Measurements from ENCODE around the gene AUNIP.

Gene AUNIP

GRCh38 chr1:25798666-25799351, 60.4 kb downstream of the AUNIP start:
- Histone ChIP-seq H3K9me3 (ENCODE audit: low read length) (no peaks in the 10 kb centered on the region), H3K27me3 (ENCODE audit: insufficient read depth, low read length) (no peaks in the 10 kb centered on the region), H3K36me3 (ENCODE audit: insufficient read depth, low read length) (no peaks in the 10 kb centered on the region), H3K9me2 (ENCODE audit: low read depth, low read length) (no peaks in the 10 kb centered on the region), H3K27ac (ENCODE audit: low read depth, low read length, poor library complexity, severe bottlenecking) (no peak overlapping the region), H2AFZ (ENCODE audit: low read length) (no peak overlapping the region), H3F3A (ENCODE audit: insufficient read depth, low read length) (no peaks in the 10 kb centered on the region), H4K20me1 (ENCODE audit: insufficient read depth, low read length) (no peaks in the 10 kb centered on the region), H3K9ac (ENCODE audit: low read length) (no peak overlapping the region), H3K4me3 (ENCODE audit: low read depth, low read length, poor library complexity, severe bottlenecking) (no peak overlapping the region), H3K4me2 (ENCODE audit: low read length) (no peak overlapping the region), H3K79me2 (ENCODE audit: insufficient read depth, low read length) (no peaks in the 10 kb centered on the region), H3K4me1 (ENCODE audit: insufficient read depth, low read length, severe bottlenecking) (peaks cover 34% of the 10 kb centered on the region)
- TF ChIP-seq CTCF (IDR thresholded peaks at IDR 0.05; ENCODE audit: low read length), result no peak
- no peak for TF ChIP-seq EZH2 (IDR thresholded peaks at IDR 0.05; ENCODE audit: borderline replicate concordance, low read length)

GRCh38 chr1:25797939-25798338, 61.3 kb downstream of the AUNIP start:
- no peak overlapping the region for H2AFZ ChIP-seq (ENCODE audit: low read length)
- no peaks in the 10 kb centered on the region for H3K27me3 ChIP-seq (ENCODE audit: insufficient read depth, low read length)
- H3F3A ChIP-seq (ENCODE audit: insufficient read depth, low read length), result no peaks in the 10 kb centered on the region
- no peaks in the 10 kb centered on the region for H3K36me3 ChIP-seq (ENCODE audit: insufficient read depth, low read length)
- H3K4me2 ChIP-seq (ENCODE audit: low read length), result no peak overlapping the region
- H3K79me2 ChIP-seq (ENCODE audit: insufficient read depth, low read length), result no peaks in the 10 kb centered on the region
- no peak for TF ChIP-seq EZH2 (IDR thresholded peaks at IDR 0.05; ENCODE audit: borderline replicate concordance, low read length)
- TF ChIP-seq CTCF (IDR thresholded peaks at IDR 0.05; ENCODE audit: low read length), result peak; percentile 49; the same call in 1 of the 2 replicates
- peaks cover 28% of the 10 kb centered on the region for H3K4me1 ChIP-seq (ENCODE audit: insufficient read depth, low read length, severe bottlenecking)
- no peak overlapping the region for H3K9ac ChIP-seq (ENCODE audit: low read length)
- no peaks in the 10 kb centered on the region for H3K9me2 ChIP-seq (ENCODE audit: low read depth, low read length)
- no peaks in the 10 kb centered on the region for H4K20me1 ChIP-seq (ENCODE audit: insufficient read depth, low read length)
- no peak overlapping the region for H3K27ac ChIP-seq (ENCODE audit: low read depth, low read length, poor library complexity, severe bottlenecking)
- H3K9me3 ChIP-seq (ENCODE audit: low read length), result no peaks in the 10 kb centered on the region
- no peak overlapping the region for H3K4me3 ChIP-seq (ENCODE audit: low read depth, low read length, poor library complexity, severe bottlenecking)

- Histone ChIP-seq H2AFZ (ENCODE audit: low read length) (no peak overlapping the region), H3K9me2 (ENCODE audit: low read depth, low read length) (no peaks in the 10 kb centered on the region), H3K4me3 (ENCODE audit: low read depth, low read length, poor library complexity, severe bottlenecking) (no peak overlapping the region), H3K79me2 (ENCODE audit: insufficient read depth, low read length) (no peaks in the 10 kb centered on the region), H3K27me3 (ENCODE audit: insufficient read depth, low read length) (no peaks in the 10 kb centered on the region), H3K4me2 (ENCODE audit: low read length) (peak overlapping the region; percentile 6; the same call in 1 of the 2 replicates), H3K27ac (ENCODE audit: low read depth, low read length, poor library complexity, severe bottlenecking) (no peak overlapping the region), H3K36me3 (ENCODE audit: insufficient read depth, low read length) (no peaks in the 10 kb centered on the region), H4K20me1 (ENCODE audit: insufficient read depth, low read length) (no peaks in the 10 kb centered on the region), H3K9me3 (ENCODE audit: low read length) (no peaks in the 10 kb centered on the region), H3K9ac (ENCODE audit: low read length) (no peak overlapping the region), H3K4me1 (ENCODE audit: insufficient read depth, low read length, severe bottlenecking) (peaks cover 23% of the 10 kb centered on the region), H3F3A (ENCODE audit: insufficient read depth, low read length) (no peaks in the 10 kb centered on the region)
- TF ChIP-seq CTCF (IDR thresholded peaks at IDR 0.05; ENCODE audit: low read length) (peak; percentile 84), EZH2 (IDR thresholded peaks at IDR 0.05; ENCODE audit: borderline replicate concordance, low read length) (no peak)
Measured at GRCh38 chr1:25796811-25797458, 62.3 kb downstream of the AUNIP start.
